NCI-H1417 treated with DMSO at 0.1 percent for 48 hours (cell line): ENCODE results near the gene LONP2.
"Not testable (repeated sequence)": the region's sequence is repeated elsewhere in the genome, so short reads cannot be mapped to it uniquely, and the experiment has no call there.

ENCODE experiments used
- DNase-seq: peaks from one replicate; lab custom pipeline; 2025; lab: John Stamatoyannopoulos, UW

The LONP2 gene

DNA sequence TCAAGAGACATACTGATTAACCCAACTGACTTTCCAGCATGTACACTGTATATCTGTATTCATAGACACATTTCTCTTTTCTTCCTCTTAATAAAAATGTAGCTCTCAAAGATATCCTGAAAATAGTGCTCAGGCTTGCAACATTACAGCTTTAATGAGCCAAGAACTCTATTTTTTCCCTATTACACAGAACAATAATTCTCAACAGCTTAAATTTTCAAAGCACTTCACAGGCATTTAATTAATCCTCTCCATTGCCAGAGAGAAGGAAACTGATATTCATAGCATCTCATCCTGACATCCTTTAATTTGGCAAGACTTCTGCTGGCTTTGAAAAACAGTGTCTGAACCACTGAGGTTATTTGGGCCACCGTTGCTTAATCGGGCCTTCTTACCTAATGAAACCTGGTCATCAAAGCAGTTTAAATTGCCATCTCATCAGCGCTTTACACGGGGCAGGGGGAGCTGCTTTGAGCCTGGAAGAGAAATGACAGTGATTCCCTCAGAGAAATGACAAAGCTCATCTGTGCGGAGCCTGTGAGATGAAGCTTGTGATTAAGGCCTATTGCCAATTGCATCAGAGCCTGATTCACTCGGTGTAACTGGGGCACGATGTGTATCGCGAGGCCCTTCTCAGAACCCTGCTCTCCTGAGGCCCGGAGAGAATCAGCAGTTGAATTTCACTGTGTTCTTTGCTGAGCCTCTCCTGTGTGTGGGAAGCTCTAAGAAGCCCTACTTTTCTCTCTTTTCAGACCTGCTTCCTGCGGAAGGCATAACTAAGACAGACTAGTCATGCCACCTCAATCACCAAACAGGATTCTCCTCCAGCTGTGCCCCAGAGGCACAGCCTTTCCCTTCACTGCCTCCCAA is 149.6 kb downstream of the LONP2 start:
- DNase-seq: no peak

DNA sequence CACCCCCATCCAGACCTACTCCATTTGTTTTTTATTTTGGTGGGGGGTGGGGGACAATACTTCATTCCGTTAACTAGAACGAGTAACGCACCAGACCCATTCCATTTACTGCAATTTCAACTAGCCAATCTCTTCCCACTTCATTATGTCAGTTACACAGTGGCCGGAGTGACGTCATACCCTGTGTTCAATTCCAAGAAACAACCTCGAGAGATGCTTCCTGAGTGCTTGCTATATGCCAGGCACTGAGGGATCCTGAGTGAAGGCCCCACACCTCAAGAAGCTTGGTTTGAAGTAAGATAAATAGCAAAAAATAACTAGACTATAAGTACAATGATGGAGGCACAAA is 150.2 kb downstream of the LONP2 start:
- no peak for DNase-seq

GRCh38 chr16:48395375-48395774 is 151.3 kb downstream of the LONP2 start:
- no peak for DNase-seq

DNA sequence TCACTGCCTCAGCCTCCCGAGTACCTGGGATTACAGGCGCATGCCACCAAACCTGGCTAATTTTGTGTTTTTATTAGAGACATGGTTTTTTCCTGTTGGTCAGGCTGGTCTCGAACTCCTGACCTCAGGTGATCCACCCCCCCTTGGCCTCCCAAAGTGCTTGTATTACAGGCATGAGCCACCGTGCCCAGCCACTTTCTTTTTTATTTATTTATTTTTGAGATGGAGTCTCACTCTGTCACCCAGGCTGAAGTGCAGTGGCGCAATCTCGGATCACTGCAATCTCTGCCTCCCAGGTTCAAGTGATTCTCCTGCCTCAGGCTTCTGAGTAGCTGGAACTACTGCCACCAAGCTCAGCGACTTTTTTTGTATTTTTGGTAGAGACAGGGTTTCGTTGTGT is 158.4 kb downstream of the LONP2 start:
- DNase-seq: not testable (repeated sequence)

- no peak for DNase-seq
Observed at GRCh38 chr16:48405153-48405552, 161.1 kb downstream of the LONP2 start.

GRCh38 chr16:48405907-48406306 is 161.8 kb downstream of the LONP2 start:
- DNase-seq: no peak
